OCI-LY1 (cell line): ENCODE measurements around the gene HYI.

Experiments
- H2AFZ ChIP-seq: fragments of 200-600 bp; sonication (generic), shearing (Covaris generic); 2 replicates; pipeline ENCODE4 v1.6.0; 2014; ENCODE audit warnings: antibody characterized with exemption, mild to moderate bottlenecking, low read length
- H3F3A ChIP-seq: fragments of 200-600 bp; sonication (generic), shearing (Covaris generic); 2 replicates; pipeline ENCODE4 v1.6.0; 2014; ENCODE audit warnings: mild to moderate bottlenecking, antibody characterized with exemption, low read length, moderate library complexity; ENCODE audit not compliant: insufficient read depth
- H3K27ac ChIP-seq: fragments of 200-600 bp; sonication (generic); 2 replicates; pipeline ENCODE4 v1.5.1; 2014; ENCODE audit warnings: low read length, mixed run types, mild to moderate bottlenecking, low read depth; ENCODE audit not compliant: poor library complexity, severe bottlenecking
- H3K27me3 ChIP-seq: fragments of 200-600 bp; sonication (generic); 2 replicates; pipeline ENCODE4 v1.6.0; 2014; ENCODE audit warnings: antibody characterized with exemption, mild to moderate bottlenecking, low read length, moderate library complexity; ENCODE audit not compliant: insufficient read depth
- H3K36me3 ChIP-seq: fragments of 200-600 bp; sonication (generic); 2 replicates; pipeline ENCODE4 v1.6.1; 2014; ENCODE audit warnings: mild to moderate bottlenecking, antibody characterized with exemption, low read length, moderate library complexity, mixed read lengths; ENCODE audit not compliant: insufficient read depth
- H3K4me1 ChIP-seq: fragments of 200-600 bp; sonication (generic); 2 replicates; pipeline ENCODE4 v1.5.1; 2014; ENCODE audit warnings: mild to moderate bottlenecking, low read length, moderate library complexity; ENCODE audit not compliant: insufficient read depth, severe bottlenecking
- H3K4me2 ChIP-seq: fragments of 200-600 bp; sonication (generic), shearing (Covaris generic); 2 replicates; pipeline ENCODE4 v1.6.1; 2014; ENCODE audit warnings: low read length
- H3K4me3 ChIP-seq: fragments of 200-600 bp; sonication (generic); 2 replicates; pipeline ENCODE4 v1.5.1; 2014; ENCODE audit warnings: low read length, low read depth, mild to moderate bottlenecking, mixed read lengths; ENCODE audit not compliant: poor library complexity, severe bottlenecking
- H3K79me2 ChIP-seq: fragments of 200-600 bp; shearing (Covaris generic); 2 replicates; pipeline ENCODE4 v1.6.1; 2016; ENCODE audit warnings: mixed run types, low read length, mixed read lengths; ENCODE audit not compliant: insufficient read depth
- H3K9ac ChIP-seq: fragments of 200-600 bp; sonication (generic), shearing (Covaris generic); 2 replicates; pipeline ENCODE4 v1.6.1; 2014; ENCODE audit warnings: mild to moderate bottlenecking, low read length, mixed read lengths
- H3K9me2 ChIP-seq: fragments of 200-600 bp; sonication (generic), shearing (Covaris generic); 2 replicates; pipeline ENCODE4 v1.6.1; 2014; ENCODE audit warnings: low read depth, mild to moderate bottlenecking, low read length, mixed read lengths
- H3K9me3 ChIP-seq: fragments of 200-600 bp; shearing (Covaris generic); 2 replicates; pipeline ENCODE4 v1.6.1; 2014; ENCODE audit warnings: low read length, mixed read lengths
- H4K20me1 ChIP-seq: fragments of 200-600 bp; sonication (generic), shearing (Covaris generic); 2 replicates; pipeline ENCODE4 v1.6.0; 2016; ENCODE audit warnings: mild to moderate bottlenecking, low read length; ENCODE audit not compliant: insufficient read depth
- CTCF ChIP-seq: fragments of 200-600 bp; sonication (generic), shearing (Covaris generic); IDR thresholded peaks from 2 replicates; pipeline ENCODE4 v1.5.1; 2017; ENCODE audit warnings: mild to moderate bottlenecking, antibody characterized with exemption, low read length, moderate library complexity, mixed read lengths
- EZH2 ChIP-seq: fragments of 200-600 bp; sonication (generic), shearing (Covaris generic); IDR thresholded peaks from 2 replicates; pipeline ENCODE4 v1.8.0; 2017; ENCODE audit warnings: borderline replicate concordance, mixed run types, mild to moderate bottlenecking, antibody characterized with exemption, low read length, moderate library complexity, mixed read lengths

Gene HYI

DNA sequence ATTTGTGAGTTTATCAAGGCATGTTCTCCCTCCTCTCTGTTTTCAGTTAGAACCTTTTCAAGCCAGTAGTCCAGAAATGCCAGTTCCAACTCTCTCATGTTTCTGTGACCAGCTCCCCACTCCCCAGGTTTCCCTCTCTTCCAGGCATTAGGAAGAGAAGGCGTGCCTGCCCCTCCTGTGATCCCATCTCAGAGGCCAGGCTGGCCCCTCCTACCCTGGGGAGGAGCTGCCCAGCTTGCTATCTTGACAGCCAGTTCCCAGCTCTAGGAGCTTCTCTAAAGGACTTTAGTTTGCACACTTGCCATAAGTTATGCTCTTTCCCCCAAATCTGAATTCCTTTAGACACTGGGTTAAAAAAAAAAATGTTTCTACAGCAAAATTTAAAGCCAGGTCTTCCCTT, 8.9 kb downstream of the HYI start:
- Histone ChIP-seq H3K79me2 (no peaks in the 10 kb centered on the region), H3K27me3 (no peaks in the 10 kb centered on the region), H4K20me1 (no peaks in the 10 kb centered on the region), H3K36me3 (peaks cover 64% of the 10 kb centered on the region; the same call in 1 of the 2 replicates), H3K4me3 (no peak overlapping the region), H3K4me1 (no peaks in the 10 kb centered on the region), H3K9me2 (no peaks in the 10 kb centered on the region), H3K9ac (no peak overlapping the region), H3K4me2 (no peak overlapping the region), H3K27ac (no peak overlapping the region), H2AFZ (no peak overlapping the region), H3K9me3 (no peaks in the 10 kb centered on the region), H3F3A (no peaks in the 10 kb centered on the region)
- TF ChIP-seq EZH2: no peak
- no peak for TF ChIP-seq CTCF

- H3K9ac ChIP-seq: no peak overlapping the region
- H3K4me1 ChIP-seq: no peaks in the 10 kb centered on the region
- no peaks in the 10 kb centered on the region for H3K27me3 ChIP-seq
- no peaks in the 10 kb centered on the region for H4K20me1 ChIP-seq
- H3F3A ChIP-seq: no peaks in the 10 kb centered on the region
- peaks cover 63% of the 10 kb centered on the region; the same call in 1 of the 2 replicates for H3K36me3 ChIP-seq
- H3K9me2 ChIP-seq: no peaks in the 10 kb centered on the region
- no peak overlapping the region for H3K27ac ChIP-seq
- H2AFZ ChIP-seq: no peak overlapping the region
- H3K4me2 ChIP-seq: no peak overlapping the region
- H3K9me3 ChIP-seq: no peaks in the 10 kb centered on the region
- no peaks in the 10 kb centered on the region for H3K79me2 ChIP-seq
- H3K4me3 ChIP-seq: no peak overlapping the region
- no peak for TF ChIP-seq EZH2
- no peak for TF ChIP-seq CTCF
Observed at GRCh38 chr1:43444151-43444828, 9.4 kb downstream of the HYI start.

DNA sequence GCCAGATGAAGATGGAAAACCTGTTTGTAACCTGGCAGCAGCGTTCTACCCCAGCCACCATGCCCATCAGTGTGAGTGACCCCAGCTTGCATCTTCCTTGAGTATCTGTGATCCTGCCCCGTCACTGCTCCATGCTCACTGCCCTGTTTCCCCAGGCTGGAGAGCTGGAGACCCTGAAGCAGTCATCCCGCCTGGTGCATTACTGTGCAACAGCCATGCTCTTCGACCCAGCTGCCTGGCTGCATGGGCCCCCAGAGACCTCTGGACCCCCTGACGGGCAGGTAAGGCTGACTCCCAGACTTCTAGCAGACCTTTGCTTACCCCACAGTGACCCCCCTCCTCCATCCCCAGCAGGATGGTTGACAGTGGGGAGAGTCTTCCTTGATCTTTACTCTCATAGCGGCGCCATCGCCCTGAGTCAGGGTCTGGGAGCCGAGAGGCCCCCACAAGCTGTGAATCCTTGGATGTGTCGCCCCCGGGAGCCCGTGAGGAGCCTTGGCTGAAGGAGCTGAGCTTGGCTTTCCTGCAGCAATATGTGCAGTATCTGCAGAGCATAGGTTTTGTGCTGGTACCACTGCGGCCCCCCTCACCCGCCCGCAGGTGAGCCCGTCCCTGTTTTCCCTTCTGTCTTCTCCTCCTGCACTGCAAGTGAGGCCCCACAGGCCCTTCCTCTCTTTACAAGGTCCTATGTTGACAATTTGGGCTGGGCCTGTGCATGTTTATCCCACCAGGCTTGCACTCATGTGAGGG, 10.4 kb downstream of the HYI start:
- Histone ChIP-seq H3K9me2 (no peaks in the 10 kb centered on the region), H3K27me3 (no peaks in the 10 kb centered on the region), H2AFZ (no peak overlapping the region), H3K79me2 (no peaks in the 10 kb centered on the region), H3K36me3 (peaks cover 54% of the 10 kb centered on the region; the same call in 1 of the 2 replicates), H3K27ac (no peak overlapping the region), H3K4me1 (no peaks in the 10 kb centered on the region), H3K9me3 (no peaks in the 10 kb centered on the region), H3K4me2 (no peak overlapping the region), H3K4me3 (no peak overlapping the region), H3K9ac (no peak overlapping the region), H3F3A (no peaks in the 10 kb centered on the region), H4K20me1 (no peaks in the 10 kb centered on the region)
- TF ChIP-seq EZH2 (no peak), CTCF (no peak)
